Neural cell (in vitro differentiated cells): Measurements from ENCODE around the gene ORC1.

Experiments
- EZH2 ChIP-seq: fragments of 200-600, 300-800 bp; shearing (Covaris generic), sonication (generic); IDR thresholded peaks from 2 replicates; pipeline ENCODE4 v1.6.1; 2014; ENCODE audit warnings: antibody characterized with exemption, low read length, borderline replicate concordance, mild to moderate bottlenecking; ENCODE audit not compliant: insufficient read depth, poor library complexity, severe bottlenecking
- REST ChIP-seq: IDR thresholded peaks from 2 replicates; pipeline ENCODE4 v1.6.1; 2012; ENCODE audit warnings: borderline replicate concordance
- SMC3 ChIP-seq: fragments of 450-650 bp; conservative IDR thresholded peaks from 2 replicates; pipeline ENCODE4 v1.6.1; 2014; ENCODE audit warnings: antibody characterized with exemption, mild to moderate bottlenecking, moderate library complexity; ENCODE audit not compliant: poor library complexity
- TF ChIP-seq, protein P1 (sequence below): fragments of 450-650 bp; IDR thresholded peaks from 2 replicates; pipeline ENCODE4 v1.5.1; 2014; ENCODE audit warnings: antibody characterized with exemption, mild to moderate bottlenecking, moderate library complexity; ENCODE audit not compliant: poor library complexity, severe bottlenecking

GRCh38 chr1:52393174-52393573 is 11.0 kb downstream of the ORC1 start:
- TF ChIP-seq EZH2 (no peak), SMC3 (no peak), REST (no peak)
- TF ChIP-seq, protein P1, sequence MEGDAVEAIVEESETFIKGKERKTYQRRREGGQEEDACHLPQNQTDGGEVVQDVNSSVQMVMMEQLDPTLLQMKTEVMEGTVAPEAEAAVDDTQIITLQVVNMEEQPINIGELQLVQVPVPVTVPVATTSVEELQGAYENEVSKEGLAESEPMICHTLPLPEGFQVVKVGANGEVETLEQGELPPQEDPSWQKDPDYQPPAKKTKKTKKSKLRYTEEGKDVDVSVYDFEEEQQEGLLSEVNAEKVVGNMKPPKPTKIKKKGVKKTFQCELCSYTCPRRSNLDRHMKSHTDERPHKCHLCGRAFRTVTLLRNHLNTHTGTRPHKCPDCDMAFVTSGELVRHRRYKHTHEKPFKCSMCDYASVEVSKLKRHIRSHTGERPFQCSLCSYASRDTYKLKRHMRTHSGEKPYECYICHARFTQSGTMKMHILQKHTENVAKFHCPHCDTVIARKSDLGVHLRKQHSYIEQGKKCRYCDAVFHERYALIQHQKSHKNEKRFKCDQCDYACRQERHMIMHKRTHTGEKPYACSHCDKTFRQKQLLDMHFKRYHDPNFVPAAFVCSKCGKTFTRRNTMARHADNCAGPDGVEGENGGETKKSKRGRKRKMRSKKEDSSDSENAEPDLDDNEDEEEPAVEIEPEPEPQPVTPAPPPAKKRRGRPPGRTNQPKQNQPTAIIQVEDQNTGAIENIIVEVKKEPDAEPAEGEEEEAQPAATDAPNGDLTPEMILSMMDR = no peak
